Measurements from ENCODE around the gene NCOA7.

Gene NCOA7

DNA sequence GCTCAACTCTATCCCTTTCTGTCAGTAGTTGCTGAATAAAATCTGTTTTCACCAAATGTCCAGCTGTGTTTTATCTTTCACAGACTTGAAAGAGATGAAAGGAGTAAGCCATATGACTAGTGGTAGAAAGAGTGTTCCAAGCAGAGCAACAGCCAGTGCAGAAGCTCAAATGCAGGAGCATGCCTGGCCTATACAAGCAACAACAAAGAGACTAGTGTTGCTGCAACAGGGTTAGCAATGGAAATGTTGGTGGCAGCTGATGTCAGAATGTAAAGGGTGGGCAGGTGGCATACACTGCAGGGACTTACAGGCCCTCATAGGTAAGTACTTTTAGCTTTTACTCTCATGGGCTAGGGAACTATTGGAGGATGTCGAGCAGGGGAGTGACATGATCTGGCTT, 160.6 kb downstream of the NCOA7 start:
- ChIA-PET CTCF (interaction anchor here (0.7 to 12.1 kb wide), 15 partner anchors 8 to 641 kb away, joined by 3 to 241 read pairs (median 5); partner anchors contain the start of gene NCOA7), POLR2A (no interaction called here)
- DNase-seq (ENCODE audit: extremely low spot score): no peak
- TF ChIP-seq, protein P1, sequence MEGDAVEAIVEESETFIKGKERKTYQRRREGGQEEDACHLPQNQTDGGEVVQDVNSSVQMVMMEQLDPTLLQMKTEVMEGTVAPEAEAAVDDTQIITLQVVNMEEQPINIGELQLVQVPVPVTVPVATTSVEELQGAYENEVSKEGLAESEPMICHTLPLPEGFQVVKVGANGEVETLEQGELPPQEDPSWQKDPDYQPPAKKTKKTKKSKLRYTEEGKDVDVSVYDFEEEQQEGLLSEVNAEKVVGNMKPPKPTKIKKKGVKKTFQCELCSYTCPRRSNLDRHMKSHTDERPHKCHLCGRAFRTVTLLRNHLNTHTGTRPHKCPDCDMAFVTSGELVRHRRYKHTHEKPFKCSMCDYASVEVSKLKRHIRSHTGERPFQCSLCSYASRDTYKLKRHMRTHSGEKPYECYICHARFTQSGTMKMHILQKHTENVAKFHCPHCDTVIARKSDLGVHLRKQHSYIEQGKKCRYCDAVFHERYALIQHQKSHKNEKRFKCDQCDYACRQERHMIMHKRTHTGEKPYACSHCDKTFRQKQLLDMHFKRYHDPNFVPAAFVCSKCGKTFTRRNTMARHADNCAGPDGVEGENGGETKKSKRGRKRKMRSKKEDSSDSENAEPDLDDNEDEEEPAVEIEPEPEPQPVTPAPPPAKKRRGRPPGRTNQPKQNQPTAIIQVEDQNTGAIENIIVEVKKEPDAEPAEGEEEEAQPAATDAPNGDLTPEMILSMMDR (IDR thresholded peaks at IDR 0.05; ENCODE audit: control extremely low read depth, extremely low read depth, low read depth, missing control alignments): no peak

DNA sequence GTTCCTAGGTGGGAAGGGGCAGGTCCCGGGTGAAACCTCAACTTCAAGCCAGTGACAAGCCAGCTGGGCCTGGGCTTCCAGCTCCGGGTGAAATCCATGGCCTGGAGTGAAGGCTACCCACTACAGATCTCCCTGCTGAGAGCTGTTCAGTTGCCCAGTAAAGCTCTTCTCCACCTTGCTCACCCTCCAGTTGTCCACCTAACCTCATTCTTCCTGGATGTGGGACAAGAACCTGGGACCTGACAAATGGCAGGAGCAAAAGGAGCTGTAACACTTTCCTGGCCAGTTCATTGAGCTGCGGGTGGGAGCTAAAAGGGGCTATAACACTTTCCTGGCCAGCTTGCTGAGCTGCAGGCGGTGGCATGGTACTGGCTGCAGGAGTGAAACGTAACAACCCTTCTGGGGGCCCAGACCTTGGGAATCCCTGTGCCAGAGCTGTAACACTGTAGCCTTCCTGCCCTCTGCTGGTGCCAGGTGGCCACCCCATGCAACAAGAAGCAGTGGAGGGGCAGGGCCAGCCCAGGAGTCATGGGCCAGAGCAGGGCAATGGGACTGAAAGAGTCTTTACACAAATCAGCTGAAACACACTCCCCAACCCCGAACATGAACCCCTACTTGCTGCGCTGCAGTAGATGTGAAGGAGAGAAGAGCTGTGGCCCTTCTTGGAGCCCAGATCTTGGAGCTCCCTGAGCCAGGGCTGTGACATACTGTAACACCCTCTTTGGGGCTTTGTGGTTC, 162.2 kb downstream of the NCOA7 start:
- POLR2A ChIA-PET: no interaction called here
- TF ChIP-seq, protein P1 (IDR thresholded peaks at IDR 0.05; ENCODE audit: control extremely low read depth, extremely low read depth, low read depth, missing control alignments): peak; percentile 68
- DNase-seq (ENCODE audit: extremely low spot score): peak; percentile 23
- CTCF ChIA-PET: interaction anchor here (0.7 to 12.1 kb wide), 22 partner anchors 9 to 642 kb away, joined by 3 to 241 read pairs (median 6); partner anchors contain the start of gene NCOA7

DNA sequence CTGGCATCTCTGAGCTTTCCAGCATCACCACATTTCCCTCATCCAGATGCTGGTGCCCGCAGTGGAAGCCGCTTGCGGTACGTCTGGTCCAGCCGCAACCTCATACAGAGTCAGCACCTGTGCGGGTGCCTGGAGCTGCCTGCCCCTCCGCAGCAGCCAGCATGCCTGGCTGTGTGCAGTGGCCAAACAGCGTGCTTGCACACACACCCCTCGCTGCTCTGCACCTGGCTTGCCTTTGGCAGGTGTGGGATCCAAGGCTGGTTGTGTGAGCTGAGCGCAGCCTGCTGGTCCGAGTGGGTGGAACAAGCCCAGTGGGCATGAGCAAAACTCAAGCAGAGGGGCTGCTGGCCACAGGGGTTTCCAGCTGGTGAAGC, 162.7 kb downstream of the NCOA7 start:
- POLR2A ChIA-PET: interaction anchor here (0.6 kb wide), 1 partner anchor 176 kb away, joined by 5 read pairs; no protein-coding TSS in a partner anchor
- CTCF ChIA-PET: interaction anchor here (0.9 to 12.1 kb wide), 21 partner anchors 10 to 643 kb away, joined by 3 to 241 read pairs (median 7); partner anchors contain the start of gene NCOA7
- no peak for DNase-seq (ENCODE audit: extremely low spot score)
- TF ChIP-seq, protein P1 (IDR thresholded peaks at IDR 0.05; ENCODE audit: control extremely low read depth, extremely low read depth, low read depth, missing control alignments): peak; percentile 27

DNA sequence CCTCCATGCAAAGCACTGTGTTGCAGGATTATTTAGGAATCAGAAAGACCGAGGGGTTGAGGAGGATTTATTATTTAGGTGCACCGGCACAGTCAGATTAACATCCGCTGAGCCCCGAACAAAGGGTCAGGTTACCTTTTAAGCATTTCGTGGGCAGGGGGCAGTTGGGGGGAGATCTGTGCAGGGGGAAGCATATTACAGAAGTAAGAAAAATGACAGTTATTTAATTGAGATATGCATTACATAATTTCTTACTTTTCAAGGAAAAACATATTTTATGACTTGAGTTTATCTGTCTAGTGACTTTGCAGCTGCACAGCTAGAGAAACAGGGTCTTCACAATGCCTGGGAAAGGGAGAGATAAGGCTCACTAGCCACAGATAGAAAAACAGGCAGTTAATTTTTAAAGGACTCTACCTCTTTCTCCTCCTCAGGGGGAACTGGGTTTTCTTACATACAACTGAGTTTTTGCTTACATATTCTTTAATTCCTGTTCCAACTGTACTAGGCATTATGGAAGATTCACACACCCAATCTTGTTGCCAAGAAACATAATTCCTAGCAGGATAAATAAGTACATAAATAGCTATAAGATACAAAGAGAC, 164.1 kb downstream of the NCOA7 start:
- DNase-seq (ENCODE audit: extremely low spot score): no peak
- ChIA-PET CTCF (interaction anchor here (1.0 to 12.1 kb wide), 12 partner anchors 9 to 191 kb away, joined by 3 to 241 read pairs (median 10); partner anchors contain the start of genes NCOA7 and TRMT11), POLR2A (no interaction called here)
- TF ChIP-seq, protein P1 (IDR thresholded peaks at IDR 0.05; ENCODE audit: control extremely low read depth, extremely low read depth, low read depth, missing control alignments): no peak

DNA sequence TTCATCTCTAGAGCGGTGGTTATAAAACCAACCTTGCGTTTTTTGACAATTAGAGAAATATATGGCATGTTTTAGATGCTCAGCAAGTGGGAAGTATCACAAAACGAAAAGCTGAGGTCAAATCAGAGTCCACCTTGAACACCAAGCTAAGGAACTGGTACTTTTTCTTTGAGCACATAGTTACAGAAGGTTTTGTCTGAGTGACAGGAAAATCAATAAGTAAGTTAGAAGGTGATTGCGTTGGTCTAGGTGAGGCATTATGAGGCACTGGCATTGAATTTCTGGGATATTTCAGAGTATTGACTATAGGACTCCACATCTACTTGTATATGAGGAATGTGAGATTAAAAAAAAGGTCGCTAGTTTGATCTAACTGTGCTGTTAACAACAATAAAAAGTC, 165.2 kb downstream of the NCOA7 start:
- DNase-seq (ENCODE audit: extremely low spot score): no peak
- POLR2A ChIA-PET: no interaction called here

More for the DNA sequence above, 165.2 kb downstream of the NCOA7 start:
- CTCF ChIA-PET: interaction anchor here (0.6 to 12.1 kb wide), 65 partner anchors 9 to 652 kb away, joined by 3 to 241 read pairs (median 4); partner anchors contain the start of genes NCOA7 and TRMT11
- TF ChIP-seq, protein P1 (IDR thresholded peaks at IDR 0.05; ENCODE audit: control extremely low read depth, extremely low read depth, low read depth, missing control alignments): no peak
